ENCODE data around the gene ETS2. TPM values are rescaled to one million over a fixed set of nuclear protein-coding genes. Genes with fewer than 3 reads are reported as not detected.
A peak's percentile ranks its signal among the peaks of the same experiment; 100 is the strongest.
"Not testable (repeated sequence)": the region's sequence is repeated elsewhere in the genome, so short reads cannot be mapped to it uniquely, and the experiment has no call there.

The ETS2 gene
- total RNA-seq, 1 experiment from 2014 or later: 132 TPM

- intact Hi-C loops (cut with micrococcal nuclease; ENCODE audit: unreplicated experiment): no loop called here
- ChIA-PET POLR2A (no interaction called here), CTCF (no interaction called here)
- TF ChIP-seq SIN3A (IDR thresholded peaks at IDR 0.05; ENCODE audit: borderline replicate concordance, insufficient read depth, low read depth, low read length): 0 out of 2 replicates have a peak, but pooled peaks have one; percentile 72
- TF ChIP-seq POLR2AphosphoS5 (IDR thresholded peaks at IDR 0.05; ENCODE audit: low read depth, low read length): peak; percentile 68
- no peak for TF ChIP-seq TCF7L2 (IDR thresholded peaks at IDR 0.05; ENCODE audit: low read depth, low read length)
- H3K9me3 ChIP-seq (ENCODE audit: control insufficient read depth, insufficient read depth, low read depth, low read length): no peaks in the 10 kb centered on the region
- ATAC-seq: peak; percentile 62
- H3K4me1 ChIP-seq (ENCODE audit: control insufficient read depth, insufficient read depth, low read length): peaks cover 34% of the 10 kb centered on the region
- peaks cover 10% of the 10 kb centered on the region for H3K36me3 ChIP-seq (ENCODE audit: control insufficient read depth, insufficient read depth, low read length)
- in situ Hi-C loops (cut with HindIII; ENCODE audit: low pct_unique_long_range_greater_than_20kb, low sequenced_read_pairs): no loop called here
- H3K27ac ChIP-seq (ENCODE audit: low read length): no peak overlapping the region
- no peak overlapping the region for H3K4me3 ChIP-seq (ENCODE audit: low read depth in 2 of 2, low read length in 2 of 2)
- H3K27me3 ChIP-seq (ENCODE audit: control insufficient read depth, insufficient read depth, low read length): no peaks in the 10 kb centered on the region
- no peak for DNase-seq (ENCODE audit: low read depth, low spot score)
- BruUV-seq (replicated peaks): no TSS peak
These were observed 19.5 kb downstream of the ETS2 start for GRCh38 chr21:38825269-38825668.

- Histone ChIP-seq H3K27ac (ENCODE audit: low read length) (no peak overlapping the region), H3K4me3 (ENCODE audit: low read depth in 2 of 2, low read length in 2 of 2) (no peak overlapping the region), H3K4me1 (ENCODE audit: control insufficient read depth, insufficient read depth, low read length) (peaks cover 27% of the 10 kb centered on the region), H3K27me3 (ENCODE audit: control insufficient read depth, insufficient read depth, low read length) (no peaks in the 10 kb centered on the region), H3K9me3 (ENCODE audit: control insufficient read depth, insufficient read depth, low read depth, low read length) (no peaks in the 10 kb centered on the region), H3K36me3 (ENCODE audit: control insufficient read depth, insufficient read depth, low read length) (peaks cover 8% of the 10 kb centered on the region; the same call in 1 of the 2 replicates)
- DNase-seq (ENCODE audit: low read depth, low spot score) (no peak), ATAC-seq (no peak)
- POLR2A ChIA-PET: no interaction called here
- TF ChIP-seq TCF7L2 (IDR thresholded peaks at IDR 0.05; ENCODE audit: low read depth, low read length) (no peak), REST (IDR thresholded peaks at IDR 0.05; ENCODE audit: insufficient read depth in 1 of 2, low read depth in 2 of 2, low read length in 1 of 2) (no peak), SIN3A (IDR thresholded peaks at IDR 0.05; ENCODE audit: borderline replicate concordance, insufficient read depth, low read depth, low read length) (no peak)
- TF ChIP-seq, protein P1, sequence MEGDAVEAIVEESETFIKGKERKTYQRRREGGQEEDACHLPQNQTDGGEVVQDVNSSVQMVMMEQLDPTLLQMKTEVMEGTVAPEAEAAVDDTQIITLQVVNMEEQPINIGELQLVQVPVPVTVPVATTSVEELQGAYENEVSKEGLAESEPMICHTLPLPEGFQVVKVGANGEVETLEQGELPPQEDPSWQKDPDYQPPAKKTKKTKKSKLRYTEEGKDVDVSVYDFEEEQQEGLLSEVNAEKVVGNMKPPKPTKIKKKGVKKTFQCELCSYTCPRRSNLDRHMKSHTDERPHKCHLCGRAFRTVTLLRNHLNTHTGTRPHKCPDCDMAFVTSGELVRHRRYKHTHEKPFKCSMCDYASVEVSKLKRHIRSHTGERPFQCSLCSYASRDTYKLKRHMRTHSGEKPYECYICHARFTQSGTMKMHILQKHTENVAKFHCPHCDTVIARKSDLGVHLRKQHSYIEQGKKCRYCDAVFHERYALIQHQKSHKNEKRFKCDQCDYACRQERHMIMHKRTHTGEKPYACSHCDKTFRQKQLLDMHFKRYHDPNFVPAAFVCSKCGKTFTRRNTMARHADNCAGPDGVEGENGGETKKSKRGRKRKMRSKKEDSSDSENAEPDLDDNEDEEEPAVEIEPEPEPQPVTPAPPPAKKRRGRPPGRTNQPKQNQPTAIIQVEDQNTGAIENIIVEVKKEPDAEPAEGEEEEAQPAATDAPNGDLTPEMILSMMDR (IDR thresholded peaks at IDR 0.05): no peak
- CTCF ChIA-PET: no interaction called here
- in situ Hi-C loops (cut with HindIII; ENCODE audit: low pct_unique_long_range_greater_than_20kb, low sequenced_read_pairs): no loop called here
- intact Hi-C loops (cut with micrococcal nuclease; ENCODE audit: unreplicated experiment): no loop called here
- no TSS peak for BruUV-seq (replicated peaks)
These were observed 20.2 kb downstream of the ETS2 start for GRCh38 chr21:38825921-38826320.

- BruUV-seq (replicated peaks); ATAC-seq; H3K27ac ChIP-seq (ENCODE audit: low read length); H3K4me1 ChIP-seq (ENCODE audit: control insufficient read depth, insufficient read depth, low read length); H3K9me3 ChIP-seq (ENCODE audit: control insufficient read depth, insufficient read depth, low read depth, low read length); H3K36me3 ChIP-seq (ENCODE audit: control insufficient read depth, insufficient read depth, low read length); DNase-seq (ENCODE audit: low read depth, low spot score); CTCF ChIA-PET; H3K27me3 ChIP-seq (ENCODE audit: control insufficient read depth, insufficient read depth, low read length); POLR2A ChIA-PET; in situ Hi-C loops (cut with HindIII; ENCODE audit: low pct_unique_long_range_greater_than_20kb, low sequenced_read_pairs); H3K4me3 ChIP-seq (ENCODE audit: low read depth in 2 of 2, low read length in 2 of 2); intact Hi-C loops (cut with micrococcal nuclease; ENCODE audit: unreplicated experiment): not testable (repeated sequence)
These were observed 22.4 kb downstream of the ETS2 start for GRCh38 chr21:38828111-38828510.
